HG02571 (cell line): ENCODE data around the gene MRPL44.

Source experiments
- ATAC-seq: cut with Tn5 transposase; IDR thresholded peaks from one replicate; pipeline ENCODE4 v1.9.1; 2021; ENCODE audit warnings: mild to moderate bottlenecking, moderate library complexity; ENCODE audit not compliant: unreplicated experiment

The MRPL44 gene

DNA sequence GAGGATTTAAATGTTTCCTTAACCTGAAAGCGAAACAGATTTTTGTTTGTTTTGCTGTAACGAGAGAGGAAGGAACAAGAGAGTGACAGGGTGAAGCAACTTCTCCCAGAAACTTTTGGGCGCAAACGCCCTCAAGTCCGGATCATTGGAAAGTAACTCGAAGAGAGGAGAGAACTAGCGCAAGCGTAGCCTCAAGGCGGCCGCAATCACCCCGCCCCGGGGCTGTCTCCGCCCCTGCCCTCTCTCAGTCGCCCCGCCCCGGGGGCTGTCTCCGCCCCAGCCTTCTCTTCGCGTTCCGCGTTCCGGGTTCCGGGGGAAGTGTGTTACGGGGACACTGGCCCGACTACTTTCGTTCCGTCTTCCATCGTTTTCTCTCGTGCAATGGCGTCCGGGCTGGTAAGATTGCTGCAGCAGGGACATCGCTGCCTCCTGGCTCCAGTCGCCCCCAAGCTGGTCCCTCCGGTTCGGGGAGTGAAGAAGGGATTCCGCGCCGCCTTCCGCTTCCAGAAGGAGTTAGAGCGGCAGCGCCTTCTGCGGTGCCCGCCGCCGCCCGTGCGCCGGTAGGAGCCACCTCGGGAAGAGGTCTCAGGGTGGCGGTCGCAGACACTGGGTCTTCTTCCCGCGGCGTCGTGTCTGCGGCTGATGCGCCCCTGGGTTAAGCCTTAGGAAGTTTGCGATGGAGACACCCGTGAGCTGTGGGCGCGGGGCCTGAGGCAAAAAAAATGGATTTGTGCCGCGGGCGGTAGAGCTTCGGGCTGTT is at the start of gene MRPL44:
MRPL44 (plus strand) TSS at position 372 of the 760 bp plus-strand sequence; CDS start at position 382, 10 bp downstream.
- peak; percentile 80 for ATAC-seq

- ATAC-seq = no peak
These were observed 48.8 kb upstream of the MRPL44 start for GRCh38 chr2:223908304-223908998.

- no peak for ATAC-seq
These were observed 48.1 kb upstream of the MRPL44 start for GRCh38 chr2:223909001-223909741.

GRCh38 chr2:223914324-223914723 is 42.9 kb upstream of the MRPL44 start:
- ATAC-seq = no peak

GRCh38 chr2:223915071-223915470 is 42.2 kb upstream of the MRPL44 start:
- ATAC-seq = no peak

- ATAC-seq = no peak
These were observed 40.9 kb upstream of the MRPL44 start for GRCh38 chr2:223916181-223916920.

GRCh38 chr2:223918671-223919134 is 38.6 kb upstream of the MRPL44 start:
- no peak for ATAC-seq

- no peak for ATAC-seq
These were observed 37.2 kb upstream of the MRPL44 start for GRCh38 chr2:223920109-223920508.

GRCh38 chr2:223921204-223921603 is 36.1 kb upstream of the MRPL44 start:
- no peak for ATAC-seq

DNA sequence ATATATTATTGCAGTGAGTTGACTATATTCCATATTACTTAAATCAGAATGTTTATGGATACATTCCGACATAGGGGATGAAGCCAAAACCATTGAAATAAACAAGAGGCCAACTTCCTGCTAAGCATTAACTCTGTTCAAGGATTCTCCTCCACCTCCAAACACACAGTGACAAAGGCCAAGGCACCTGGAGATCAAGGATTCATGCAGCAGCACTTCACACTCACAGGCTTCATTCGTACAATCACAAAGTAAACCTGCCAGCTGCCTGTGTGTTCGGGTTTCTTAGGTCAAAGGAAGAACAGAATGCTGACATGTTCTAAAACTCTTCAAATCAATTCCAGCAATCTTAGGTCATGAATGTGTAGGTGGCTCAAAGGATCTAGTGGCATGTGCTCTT is 35.0 kb upstream of the MRPL44 start:
- ATAC-seq = no peak

- ATAC-seq = no peak
These were observed 33.3 kb upstream of the MRPL44 start for GRCh38 chr2:223923976-223924375.

GRCh38 chr2:223925106-223925505 is 32.2 kb upstream of the MRPL44 start:
- ATAC-seq = no peak

DNA sequence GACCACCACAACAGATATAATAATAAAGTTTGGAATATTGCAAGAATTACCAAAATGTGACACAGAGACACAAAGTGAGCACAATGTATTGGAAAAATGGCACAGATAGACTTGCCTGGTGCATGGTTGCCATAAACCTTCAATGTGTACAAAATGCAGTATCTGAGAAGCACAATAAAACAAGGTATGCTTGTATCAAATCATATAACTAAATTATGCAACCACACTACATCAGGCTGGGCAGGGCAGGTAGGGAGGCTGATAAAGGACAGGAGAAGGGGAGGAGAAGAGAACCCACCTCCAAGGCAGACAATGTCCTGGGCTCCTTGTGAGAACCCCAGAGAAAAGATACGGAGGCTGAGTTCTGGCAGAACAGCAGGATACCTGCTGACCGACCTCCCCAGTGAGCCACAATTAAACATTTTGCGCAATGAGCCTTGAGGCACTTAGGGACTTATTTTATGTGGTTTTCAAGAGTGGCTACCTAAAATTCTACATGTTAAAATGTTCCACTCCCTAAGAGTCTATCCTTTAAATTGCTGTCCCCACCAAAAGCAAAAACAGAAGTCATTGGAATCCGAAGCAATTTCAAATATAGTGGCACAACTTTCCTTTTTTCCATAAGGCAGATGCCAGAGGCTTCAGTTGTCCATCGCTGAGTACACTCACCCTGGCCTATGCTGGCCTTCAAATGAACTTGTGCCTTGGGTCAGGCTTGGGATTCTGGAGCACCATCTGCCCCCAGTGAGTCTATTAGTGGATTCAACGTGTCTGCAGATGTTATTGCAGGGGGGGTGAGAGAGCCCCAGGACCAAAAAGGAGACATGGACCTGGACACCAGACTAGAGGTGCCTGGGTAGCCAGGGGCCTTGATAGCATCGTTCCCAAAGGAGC is 28.9 kb upstream of the MRPL44 start:
- no peak for ATAC-seq

GRCh38 chr2:223929571-223930102 is 27.6 kb upstream of the MRPL44 start:
- no peak for ATAC-seq

DNA sequence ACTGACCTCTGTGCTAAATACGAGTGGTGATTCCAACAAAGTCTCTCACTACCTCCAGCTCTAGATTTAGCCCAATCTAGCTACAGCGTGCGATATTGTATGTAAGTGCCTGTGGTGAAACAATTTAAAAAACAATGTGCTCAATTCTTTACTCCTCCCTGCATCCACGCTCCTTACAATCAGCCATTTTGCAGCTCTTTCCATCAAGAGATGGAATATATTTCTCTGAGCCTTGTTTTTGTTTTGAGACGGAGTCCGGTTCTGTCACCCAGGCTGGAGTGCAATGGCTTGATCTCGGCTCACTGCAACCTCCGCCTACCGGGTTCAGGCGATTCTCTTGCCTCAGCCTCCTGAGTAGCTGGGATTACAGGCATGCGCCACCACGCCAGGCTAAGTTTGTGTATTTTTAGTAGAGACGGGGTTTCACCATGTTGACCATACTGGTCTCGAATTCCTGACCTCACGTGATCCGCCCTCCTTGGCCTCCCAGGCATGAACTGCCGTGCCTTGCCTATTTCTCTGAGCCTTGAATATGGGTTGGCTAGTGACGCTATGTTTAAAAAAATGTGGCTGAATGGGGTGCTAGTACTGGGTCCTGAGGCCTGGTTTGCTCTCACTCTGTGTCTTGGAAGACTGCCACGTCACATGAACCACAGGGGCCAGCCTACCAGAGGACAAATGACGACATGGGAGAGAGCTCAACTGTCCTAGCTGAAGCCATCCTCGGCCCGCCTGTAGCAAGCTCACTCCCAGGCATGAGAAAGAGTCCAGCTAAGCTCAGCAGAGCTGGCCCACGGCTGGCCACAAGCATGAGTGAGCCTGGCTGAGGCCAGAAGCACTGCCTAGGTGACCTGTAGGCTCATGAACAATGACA is 26.9 kb upstream of the MRPL44 start:
- no peak for ATAC-seq

DNA sequence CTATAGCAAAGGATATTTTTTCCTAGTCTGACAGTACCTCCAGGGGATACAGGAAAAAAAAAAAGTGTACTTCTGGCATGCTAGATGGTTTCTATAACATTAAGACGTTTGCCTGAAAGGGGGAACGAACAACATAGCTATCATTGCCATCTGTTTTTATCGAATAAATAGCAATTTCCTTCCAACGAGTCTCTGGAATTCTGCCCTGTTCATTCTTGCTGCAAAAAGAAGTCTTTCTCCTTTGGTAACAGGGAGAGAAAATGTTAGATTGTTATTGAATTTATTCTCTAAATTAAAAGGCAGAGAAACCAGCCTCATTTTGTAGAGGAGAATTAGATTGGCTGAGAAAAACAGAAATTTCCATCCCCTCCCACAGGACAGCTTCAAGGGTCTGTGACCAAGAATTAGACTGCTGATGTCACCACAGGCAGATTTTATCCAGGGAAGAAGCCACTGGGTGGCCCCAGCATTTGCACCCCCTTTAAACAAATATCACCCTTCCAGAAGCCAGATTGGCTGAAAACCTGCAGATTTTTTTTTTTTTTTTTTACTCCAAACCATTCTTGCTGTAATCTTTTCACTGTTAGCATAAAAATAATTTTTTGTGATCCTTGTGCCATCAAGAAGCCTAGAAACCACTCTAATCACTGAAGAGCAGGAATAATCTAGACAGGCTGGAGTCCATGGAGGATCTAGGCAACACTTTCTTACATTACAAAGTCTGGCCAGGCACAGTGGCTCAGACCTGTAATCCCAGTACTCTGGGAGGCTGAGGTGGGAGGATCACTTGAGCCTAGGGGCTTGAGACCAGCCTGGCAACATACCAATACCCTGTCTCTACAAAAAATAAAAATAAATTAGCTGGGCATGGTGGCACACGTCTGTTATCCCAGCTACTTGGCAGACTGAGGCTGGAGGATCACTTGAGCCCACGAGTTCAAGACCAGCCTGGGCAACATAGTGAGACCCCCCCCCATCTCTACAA is 24.2 kb upstream of the MRPL44 start:
- ATAC-seq = no peak

DNA sequence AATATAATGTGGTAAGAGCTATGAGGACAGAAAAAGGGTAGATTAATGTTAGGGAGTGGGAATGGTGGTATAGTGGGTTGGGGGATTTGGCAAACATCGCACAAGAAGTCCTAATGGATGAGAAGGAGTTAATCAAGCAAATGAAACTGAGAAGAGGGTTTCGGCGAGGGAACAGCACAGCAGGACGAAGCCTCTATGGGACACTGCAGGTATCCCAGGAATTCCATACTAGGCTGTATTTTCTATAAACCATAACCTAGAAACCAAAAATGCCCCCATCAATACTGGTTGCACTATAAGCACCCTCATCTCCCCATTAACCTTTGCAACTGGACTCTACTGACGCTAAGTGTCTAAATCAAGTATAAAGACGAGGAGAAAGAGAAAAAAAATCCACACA is 22.4 kb upstream of the MRPL44 start:
- no peak for ATAC-seq
